ENCODE data around the gene LIPC.

Gene LIPC

DNA sequence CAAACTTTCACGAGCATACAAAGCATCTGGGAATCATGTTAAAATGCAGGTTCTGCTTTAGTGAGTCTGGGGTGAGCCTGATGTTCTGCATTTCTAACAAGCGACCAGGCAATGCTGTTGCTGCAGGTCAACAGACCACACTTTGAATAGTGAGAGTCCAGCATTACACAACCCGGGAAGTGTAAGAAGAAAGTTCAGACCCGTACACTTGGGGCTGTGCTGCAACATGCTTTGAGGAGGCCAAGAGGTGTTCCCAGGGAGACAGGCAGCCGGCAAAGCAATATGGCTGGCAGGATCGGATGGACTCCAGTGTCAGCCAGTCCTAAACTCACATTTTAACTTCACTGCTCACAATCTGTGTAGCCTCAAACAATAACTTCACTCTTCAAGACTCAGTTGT lies 134.2 kb downstream of the LIPC start:
- no peak overlapping the region for H3K4me3 ChIP-seq (ENCODE audit: low read depth, low read length)
- no peak for TF ChIP-seq CTCF (IDR thresholded peaks at IDR 0.05; ENCODE audit: borderline replicate concordance, insufficient read depth, low read depth, low read length)

- TF ChIP-seq CTCF (IDR thresholded peaks at IDR 0.05; ENCODE audit: borderline replicate concordance, insufficient read depth, low read depth, low read length), result no peak
- no peak overlapping the region for H3K4me3 ChIP-seq (ENCODE audit: low read depth, low read length)
Observed at GRCh38 chr15:58568157-58568571, 136.4 kb downstream of the LIPC start.

DNA sequence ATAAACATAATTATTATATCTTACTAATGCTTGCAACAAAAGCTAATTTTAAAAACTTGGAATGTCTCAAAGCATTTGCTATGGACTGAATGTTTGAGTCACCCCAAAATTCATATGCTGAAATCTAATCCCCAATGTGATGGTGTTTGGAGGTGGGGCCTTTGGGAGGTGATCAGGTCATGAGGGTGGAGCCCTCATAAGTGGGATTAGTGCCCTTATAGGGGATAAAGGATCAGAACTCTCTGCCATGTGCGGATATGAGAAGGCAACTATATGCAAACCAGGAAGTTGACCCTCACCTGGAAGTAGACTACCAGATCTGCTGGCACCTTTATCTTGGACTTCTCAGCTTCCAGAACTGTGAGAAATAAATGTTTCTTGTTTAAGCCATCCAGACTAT lies 137.7 kb downstream of the LIPC start:
- H3K4me3 ChIP-seq (ENCODE audit: low read depth, low read length), result no peak overlapping the region
- TF ChIP-seq CTCF (IDR thresholded peaks at IDR 0.05; ENCODE audit: borderline replicate concordance, insufficient read depth, low read depth, low read length), result no peak

DNA sequence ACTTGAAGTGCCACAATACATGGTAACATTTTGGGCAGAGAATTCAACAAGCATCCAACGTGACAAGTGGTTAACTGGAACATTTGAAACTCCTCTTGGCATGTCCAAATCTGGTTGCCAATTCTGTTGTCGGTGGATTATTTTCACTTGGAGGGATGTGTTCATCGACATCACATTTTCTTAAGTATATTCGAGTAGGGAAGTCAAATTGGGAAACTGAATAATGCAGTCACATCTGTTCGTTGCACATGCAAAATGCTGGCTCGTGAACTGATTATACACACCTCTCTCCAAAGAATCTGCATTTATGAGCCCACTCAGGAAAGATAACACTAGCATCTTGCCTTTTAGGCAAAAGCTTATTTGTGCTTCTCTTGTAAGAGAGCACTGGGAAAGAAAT lies 139.7 kb downstream of the LIPC start:
- H3K4me3 ChIP-seq (ENCODE audit: low read depth, low read length), result no peak overlapping the region
- TF ChIP-seq CTCF (IDR thresholded peaks at IDR 0.05; ENCODE audit: borderline replicate concordance, insufficient read depth, low read depth, low read length), result no peak

DNA sequence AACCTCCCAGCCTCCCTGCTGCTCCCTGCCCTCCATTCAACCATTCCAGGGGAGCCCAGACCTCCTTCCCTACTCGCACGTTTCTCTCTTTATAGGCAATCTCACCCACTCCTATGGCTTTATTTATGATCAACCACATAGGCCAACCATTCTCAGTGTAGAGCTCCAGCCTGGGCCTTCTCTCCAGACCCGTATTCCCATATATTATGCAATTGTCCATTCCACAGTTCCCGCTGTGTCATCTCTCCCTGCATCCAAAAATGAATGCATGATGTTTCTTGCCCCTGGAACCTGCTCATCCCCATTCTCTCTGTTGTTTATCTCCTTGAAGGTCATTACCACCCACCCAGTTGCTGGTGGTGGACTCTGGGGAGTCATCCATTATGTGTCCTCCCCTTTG lies 140.7 kb downstream of the LIPC start:
- H3K4me3 ChIP-seq (ENCODE audit: low read depth, low read length), result no peak overlapping the region
- TF ChIP-seq CTCF (IDR thresholded peaks at IDR 0.05; ENCODE audit: borderline replicate concordance, insufficient read depth, low read depth, low read length), result no peak

GRCh38 chr15:58573270-58573669 lies 141.5 kb downstream of the LIPC start:
- TF ChIP-seq CTCF (IDR thresholded peaks at IDR 0.05; ENCODE audit: borderline replicate concordance, insufficient read depth, low read depth, low read length), result no peak
- no peak overlapping the region for H3K4me3 ChIP-seq (ENCODE audit: low read depth, low read length)

- TF ChIP-seq CTCF (IDR thresholded peaks at IDR 0.05; ENCODE audit: borderline replicate concordance, insufficient read depth, low read depth, low read length), result no peak
- H3K4me3 ChIP-seq (ENCODE audit: low read depth, low read length), result no peak overlapping the region
Observed at GRCh38 chr15:58574631-58575030, 142.8 kb downstream of the LIPC start.
